AG10803 (cell line): Measurements from ENCODE around the gene CDK14.

Experiments used
- DNase-seq: peaks from one replicate; pipeline ENCODE4 v3.0.0; 2010; ENCODE audit warnings: low read depth
- H3K4me3 ChIP-seq: 2 replicates; pipeline ENCODE4 v1.5.1; 2011; ENCODE audit warnings: mild to moderate bottlenecking, low read length, control low read depth
- CTCF ChIP-seq: conservative IDR thresholded peaks from 2 replicates; pipeline ENCODE4 v1.5.1; 2011; ENCODE audit warnings: mild to moderate bottlenecking, low read length, control low read depth, inconsistent platforms

The CDK14 gene

DNA sequence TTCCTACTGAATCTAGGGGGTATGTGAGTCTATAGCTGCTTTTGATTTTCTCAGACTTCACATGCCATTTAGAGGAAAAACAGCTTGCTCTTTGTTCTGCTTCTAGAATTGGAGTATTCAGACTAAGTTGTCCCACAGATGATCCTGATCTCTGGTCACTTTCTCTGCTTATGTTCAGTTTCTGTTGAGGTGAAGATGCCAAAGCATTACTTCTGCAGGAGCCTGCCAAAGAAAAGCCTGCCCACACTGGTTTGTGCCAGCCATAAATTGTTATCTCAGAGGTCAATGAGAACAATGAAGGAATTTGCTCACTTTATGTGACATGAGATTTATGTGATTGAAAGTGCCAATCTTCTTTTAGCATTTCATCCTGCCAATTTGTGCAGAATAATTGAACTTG, 163.6 kb downstream of the CDK14 start:
- TF ChIP-seq CTCF, result no peak
- DNase-seq, result no peak
- no peak overlapping the region for H3K4me3 ChIP-seq

DNA sequence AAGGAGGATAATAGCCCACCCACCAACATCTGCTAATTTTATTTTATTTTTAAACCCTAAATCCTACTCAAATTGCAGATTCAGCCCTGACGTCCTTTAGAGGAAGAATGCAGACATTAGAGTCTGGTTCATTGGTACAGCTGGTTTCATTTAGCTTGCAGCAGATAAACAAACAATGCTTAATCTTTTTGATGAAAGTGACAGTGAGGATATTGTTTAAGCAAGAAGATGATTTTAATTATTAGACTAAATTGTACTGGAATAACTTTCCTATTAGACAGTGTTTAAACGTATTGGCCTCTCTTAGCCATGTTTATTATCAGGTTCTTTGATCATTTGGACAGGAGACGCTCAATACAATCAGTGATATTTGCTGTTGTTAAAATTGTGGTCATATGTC, 164.8 kb downstream of the CDK14 start:
- TF ChIP-seq CTCF, result no peak
- DNase-seq, result no peak
- no peak overlapping the region for H3K4me3 ChIP-seq

- peak; percentile 60 for DNase-seq
- no peak for TF ChIP-seq CTCF
- no peak overlapping the region for H3K4me3 ChIP-seq
These were observed 165.5 kb downstream of the CDK14 start for GRCh38 chr7:90761584-90761983.

DNA sequence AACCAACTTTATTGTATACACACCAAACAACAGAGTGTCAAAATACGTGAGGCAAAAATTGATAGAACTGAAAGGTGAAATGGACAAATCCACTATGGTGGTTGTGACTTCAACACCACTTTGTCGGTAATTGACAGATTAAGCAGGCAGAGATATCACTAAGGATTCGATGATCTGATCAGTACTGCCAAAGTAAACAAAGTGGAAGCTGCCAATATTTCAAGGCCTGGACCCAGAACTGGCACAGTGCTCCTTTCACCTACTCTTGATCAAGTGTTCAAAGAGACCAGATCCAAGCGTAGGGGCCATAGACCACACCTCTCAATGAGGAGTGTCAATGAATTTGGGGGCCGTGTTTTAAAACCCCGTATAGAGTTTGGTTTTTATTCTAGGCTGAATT, 167.0 kb downstream of the CDK14 start:
- TF ChIP-seq CTCF, result no peak
- DNase-seq, result no peak
- H3K4me3 ChIP-seq, result no peak overlapping the region

DNA sequence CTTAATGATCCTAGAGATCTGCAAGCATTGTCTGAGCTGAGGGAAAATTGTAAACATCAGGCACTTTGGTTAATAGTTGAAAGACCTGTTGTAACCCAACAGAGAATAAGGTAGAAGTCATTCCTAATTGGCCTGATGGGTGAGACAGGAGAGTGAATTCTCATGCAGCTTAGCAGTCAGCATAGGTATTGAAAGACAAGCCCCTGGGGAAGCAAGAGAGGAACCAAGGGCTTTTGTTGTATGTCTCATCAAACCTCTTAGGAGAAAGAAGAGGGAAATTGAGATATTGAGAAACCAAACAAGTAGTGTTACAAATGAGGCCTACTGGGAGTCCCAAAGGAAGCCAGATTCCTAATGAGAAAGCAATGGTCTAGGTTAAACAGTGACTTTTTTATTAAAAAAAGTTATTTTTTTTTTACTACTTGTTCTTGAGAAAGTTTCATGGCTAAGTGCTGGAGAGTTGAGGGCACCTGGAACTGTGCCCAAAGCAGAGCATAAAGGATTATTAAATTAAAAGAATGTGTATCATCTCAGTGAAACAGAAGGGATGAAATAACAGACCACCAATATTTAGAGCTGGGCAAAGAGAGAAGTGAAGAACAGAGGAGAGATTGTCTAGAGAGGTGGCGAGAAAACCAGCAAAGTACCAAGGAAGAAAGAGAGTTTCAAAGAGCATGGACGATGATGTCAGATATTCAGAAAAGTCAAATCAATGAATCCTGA, 168.9 kb downstream of the CDK14 start:
- no peak for TF ChIP-seq CTCF
- no peak for DNase-seq
- H3K4me3 ChIP-seq, result no peak overlapping the region

- peak; percentile 60 for DNase-seq
- TF ChIP-seq CTCF, result no peak
- H3K4me3 ChIP-seq, result no peak overlapping the region
These were observed 170.9 kb downstream of the CDK14 start for GRCh38 chr7:90766814-90767564.

- H3K4me3 ChIP-seq, result no peak overlapping the region
- TF ChIP-seq CTCF, result no peak
These were observed 172.2 kb downstream of the CDK14 start for GRCh38 chr7:90768301-90768700.

More at GRCh38 chr7:90768301-90768700, 172.2 kb downstream of the CDK14 start:
- DNase-seq, result no peak
